Activated T-cell treated with anti-CD3 and anti-CD28 coated beads for 1 hour (primary cell): ENCODE results near the gene SPATS1.
"Not testable (repeated sequence)": the region's sequence is repeated elsewhere in the genome, so short reads cannot be mapped to it uniquely, and the experiment has no call there.

Source experiments
- DNase-seq: peaks from one replicate; pipeline ENCODE4 v3.0.0-alpha.2; 2020; ENCODE audit warnings: low read depth

SPATS1 gene

DNA sequence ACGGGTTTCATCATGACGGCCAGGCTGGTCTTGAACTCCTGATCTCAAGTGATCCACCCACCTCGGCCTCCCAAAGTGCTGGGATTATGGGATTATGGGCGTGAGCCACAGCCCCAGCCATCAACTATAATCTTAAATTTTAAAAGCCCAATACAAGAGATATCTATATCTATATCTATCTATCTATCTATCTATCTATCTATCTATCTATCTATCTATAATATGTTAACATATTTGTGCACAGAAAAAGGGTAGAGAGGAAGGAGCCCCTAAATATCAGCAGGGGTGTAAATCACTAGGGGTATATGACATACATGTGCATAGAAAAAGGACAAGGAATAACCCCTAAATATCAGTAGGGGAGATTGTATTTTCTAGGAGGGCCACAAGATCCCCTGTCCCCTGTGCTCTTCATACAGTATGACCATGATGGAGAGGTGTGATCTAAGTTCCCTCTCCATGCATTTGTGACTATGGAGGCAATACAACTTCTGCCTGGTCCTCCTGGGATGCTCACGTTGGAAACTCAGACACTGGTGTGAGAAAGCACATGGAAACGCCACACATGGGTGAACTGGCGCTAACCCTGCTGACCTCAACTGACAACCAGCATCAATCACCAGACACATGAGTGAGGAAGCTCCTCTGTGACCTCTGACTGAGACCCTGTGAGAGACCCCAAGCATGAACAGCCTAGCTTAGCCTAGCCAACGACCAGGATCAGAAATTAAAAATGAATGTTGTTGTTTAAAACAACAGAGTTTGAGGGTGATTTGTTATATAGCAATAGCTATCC, 1.2 kb upstream of the SPATS1 start:
- DNase-seq, result no peak

DNA sequence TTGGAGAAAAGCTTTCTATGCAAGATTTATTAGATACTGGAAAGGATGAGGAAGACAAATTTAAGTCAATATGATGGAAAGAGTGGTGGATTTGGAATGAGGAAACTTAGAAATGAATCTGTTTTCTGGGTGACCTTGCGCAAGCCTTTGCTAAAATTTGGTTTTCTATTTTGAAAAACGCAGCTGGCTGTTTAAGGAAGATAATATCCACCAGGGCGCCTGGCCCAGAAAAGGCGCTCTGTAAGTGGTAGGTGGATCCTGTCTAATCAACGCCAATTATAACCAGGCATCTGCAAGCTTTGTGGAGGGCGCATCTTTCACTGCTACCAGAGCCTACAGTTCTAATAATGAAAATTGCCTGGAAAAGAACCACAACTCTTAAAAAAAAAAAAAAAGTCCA, 398 bp upstream of the SPATS1 start:
- DNase-seq, result no peak

DNA sequence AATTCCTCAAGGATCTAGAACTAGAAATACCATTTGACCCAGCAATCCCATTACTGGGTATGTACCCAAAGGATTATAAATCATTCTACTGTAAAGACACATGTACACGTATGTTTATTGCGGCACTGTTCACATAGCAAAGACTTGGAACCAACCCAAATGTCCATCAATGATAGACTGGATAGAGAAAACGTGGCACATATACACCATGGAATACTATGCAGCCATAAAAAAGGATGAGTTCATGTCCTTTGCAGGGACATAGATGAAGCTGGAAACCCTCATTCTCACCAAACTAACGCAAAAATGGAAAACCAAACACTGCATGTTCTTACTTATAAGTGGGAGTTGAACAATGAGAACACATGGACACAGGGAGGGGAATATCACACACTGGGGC, 4.4 kb downstream of the SPATS1 start:
- DNase-seq, result not testable (repeated sequence)

DNA sequence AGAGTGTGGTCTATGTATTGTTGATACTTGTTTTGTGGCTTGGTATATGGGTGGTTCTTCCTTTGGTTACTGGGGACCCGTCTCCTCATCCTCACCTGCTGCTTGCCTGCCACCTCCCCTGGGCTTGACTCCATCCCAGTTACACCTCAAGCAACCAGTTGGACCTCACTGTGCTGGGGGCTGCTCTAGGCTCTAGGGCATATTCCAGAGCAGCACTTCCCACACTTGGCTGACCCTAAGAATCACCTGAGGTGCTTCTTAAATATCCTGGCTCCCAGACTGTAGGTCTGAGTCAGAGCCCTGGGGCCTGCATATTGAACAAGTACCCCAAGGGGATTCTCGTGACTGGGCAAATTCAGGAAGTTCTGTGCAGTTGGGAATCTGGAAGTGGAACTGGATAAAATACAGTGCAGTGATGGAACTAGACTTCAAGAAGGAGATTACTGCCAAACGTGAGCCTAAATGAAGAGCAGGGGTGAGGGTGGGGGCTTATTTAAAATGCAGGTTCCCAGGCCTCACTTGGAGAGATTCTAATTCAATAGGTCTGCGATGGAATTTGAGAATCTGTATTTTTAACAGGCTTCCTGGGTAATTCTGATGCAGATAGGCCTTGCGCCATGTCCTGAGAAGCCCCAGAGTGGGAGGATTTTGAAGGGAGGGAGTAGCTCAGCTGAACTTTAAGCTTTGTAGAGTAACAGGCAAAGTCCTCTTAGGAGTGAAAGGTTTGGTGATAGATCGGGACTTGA, 7.6 kb downstream of the SPATS1 start:
- DNase-seq, result no peak

DNA sequence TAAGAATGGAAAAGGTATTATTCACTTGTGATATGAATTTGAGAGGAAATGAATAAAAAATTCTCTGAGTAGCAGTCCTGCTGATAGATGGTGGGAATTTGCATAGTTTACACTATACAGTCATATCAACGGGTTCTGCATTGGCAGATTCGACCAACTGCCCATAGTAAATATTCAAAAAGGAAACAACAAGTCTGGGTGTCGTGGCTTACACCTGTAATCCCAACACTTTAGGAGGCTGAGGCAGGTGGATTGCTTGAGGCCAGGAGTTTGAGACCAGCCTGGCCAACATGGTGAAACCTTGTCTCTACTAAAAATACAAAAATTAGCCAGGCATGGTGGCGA, 8.2 kb downstream of the SPATS1 start:
- DNase-seq, result not testable (repeated sequence)

DNA sequence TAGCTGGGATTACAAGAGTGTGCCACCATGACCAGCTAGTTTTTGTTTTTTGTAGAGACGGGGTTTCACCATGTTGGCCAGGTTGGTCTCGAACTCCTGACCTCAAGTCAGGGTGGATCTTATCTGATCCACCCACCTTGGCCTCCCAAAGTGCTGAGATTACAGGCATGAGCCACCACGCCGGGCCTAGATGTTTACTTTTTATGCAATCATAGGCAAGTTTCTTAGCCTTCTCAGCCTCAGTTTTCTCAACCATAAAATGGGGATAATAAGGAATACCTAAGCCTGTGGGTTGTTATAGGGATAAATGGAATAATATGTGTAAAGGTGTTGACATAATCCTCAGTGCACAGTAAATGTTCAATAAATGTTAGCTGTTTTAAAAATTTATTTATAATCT, 9.8 kb downstream of the SPATS1 start:
- no peak for DNase-seq

DNA sequence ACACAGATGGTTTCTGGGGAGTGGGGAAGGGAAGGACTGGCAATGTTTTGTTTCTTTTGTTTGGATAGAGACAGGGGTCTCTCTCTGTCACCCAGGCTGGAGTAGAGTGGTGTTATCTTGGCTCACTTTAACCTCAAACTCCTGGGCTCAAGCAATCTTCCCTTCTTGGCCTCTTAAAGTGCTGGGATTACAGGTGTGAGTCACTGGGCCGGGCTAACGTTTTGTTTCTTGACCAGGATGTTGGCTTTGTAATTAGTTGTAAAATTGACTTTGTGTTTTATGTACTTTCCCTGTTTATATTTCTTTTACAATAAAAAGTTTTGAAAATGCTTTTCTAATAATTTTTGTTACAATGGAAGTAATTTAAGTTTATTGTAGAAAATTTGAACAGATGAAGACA, 10.9 kb downstream of the SPATS1 start:
- no peak for DNase-seq

DNA sequence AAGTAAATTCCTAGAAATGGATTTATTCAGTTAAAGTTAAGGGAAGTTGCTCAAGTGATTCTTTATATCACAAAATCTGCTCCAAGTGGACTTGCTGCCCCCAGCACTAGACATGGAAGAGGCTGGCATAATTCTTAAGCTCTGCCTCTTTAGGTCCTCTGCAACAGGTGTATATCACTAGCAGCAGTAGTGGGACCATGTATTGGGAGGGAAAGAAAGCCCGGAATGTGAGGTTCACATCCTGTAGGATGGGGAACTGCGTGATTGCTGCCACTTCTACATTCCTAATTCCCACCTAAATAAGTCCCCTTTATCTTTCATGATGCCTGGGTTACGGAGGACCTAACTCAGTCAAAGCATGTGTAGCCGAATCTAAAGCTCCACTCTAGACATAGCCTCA, 13.2 kb downstream of the SPATS1 start:
- DNase-seq, result no peak

DNA sequence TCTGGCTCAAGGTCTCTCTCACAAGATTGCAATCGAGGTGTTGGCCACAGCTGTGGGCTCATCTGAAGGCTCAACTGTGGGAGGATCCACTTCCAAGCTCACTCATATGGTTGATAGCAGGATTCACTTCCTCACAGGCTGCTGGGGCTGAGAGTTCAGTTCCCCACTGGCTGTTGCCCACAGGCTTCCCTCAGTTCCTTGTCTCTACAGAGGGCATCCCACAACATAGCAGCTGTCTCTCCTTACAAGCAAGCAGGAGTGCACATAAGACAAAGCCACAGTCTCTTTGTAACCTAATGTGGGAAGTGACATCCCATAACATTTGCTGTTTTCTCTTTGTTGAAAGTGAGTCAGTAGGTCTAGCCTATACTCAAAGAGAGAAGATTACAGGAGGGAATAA, 14.0 kb downstream of the SPATS1 start:
- no peak for DNase-seq

DNA sequence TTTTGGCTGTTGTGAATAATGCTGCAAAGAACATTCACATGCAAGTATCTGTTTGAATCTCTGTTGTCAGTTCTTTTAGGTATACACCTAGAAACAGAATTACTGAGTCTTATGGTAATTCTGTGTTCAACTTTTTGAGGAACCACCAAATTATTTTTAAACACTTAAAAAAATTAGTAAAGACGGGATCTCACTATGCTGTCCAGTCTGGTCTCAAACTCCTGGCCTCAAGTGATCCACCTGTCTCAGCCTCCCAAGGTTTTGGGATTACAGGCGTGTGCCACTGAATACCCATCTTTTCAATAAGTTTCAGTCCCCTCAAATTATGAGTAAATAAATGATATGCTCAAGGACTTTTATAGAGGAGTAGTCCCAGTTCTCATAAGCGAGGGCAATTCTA, 17.5 kb downstream of the SPATS1 start:
- no peak for DNase-seq

DNA sequence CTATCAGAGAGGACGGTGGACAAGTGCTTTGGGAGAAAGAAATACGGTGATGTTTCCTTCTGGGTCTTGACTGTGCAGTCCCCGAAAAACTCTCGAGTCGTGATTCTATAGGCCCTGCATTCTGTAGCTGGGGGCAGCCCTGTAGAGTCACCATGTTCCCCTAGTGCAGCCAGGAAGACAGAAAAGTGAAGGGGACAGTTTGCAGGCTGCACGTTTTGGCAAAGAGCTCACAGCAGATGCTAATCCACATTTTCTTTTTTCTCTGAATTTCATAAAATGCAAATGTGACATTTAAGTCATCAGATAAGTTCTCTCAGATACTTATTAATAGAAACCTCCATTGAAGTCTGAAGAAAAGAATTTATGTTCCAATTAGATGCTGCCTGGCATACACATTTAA, 19.5 kb downstream of the SPATS1 start:
- DNase-seq, result no peak

DNA sequence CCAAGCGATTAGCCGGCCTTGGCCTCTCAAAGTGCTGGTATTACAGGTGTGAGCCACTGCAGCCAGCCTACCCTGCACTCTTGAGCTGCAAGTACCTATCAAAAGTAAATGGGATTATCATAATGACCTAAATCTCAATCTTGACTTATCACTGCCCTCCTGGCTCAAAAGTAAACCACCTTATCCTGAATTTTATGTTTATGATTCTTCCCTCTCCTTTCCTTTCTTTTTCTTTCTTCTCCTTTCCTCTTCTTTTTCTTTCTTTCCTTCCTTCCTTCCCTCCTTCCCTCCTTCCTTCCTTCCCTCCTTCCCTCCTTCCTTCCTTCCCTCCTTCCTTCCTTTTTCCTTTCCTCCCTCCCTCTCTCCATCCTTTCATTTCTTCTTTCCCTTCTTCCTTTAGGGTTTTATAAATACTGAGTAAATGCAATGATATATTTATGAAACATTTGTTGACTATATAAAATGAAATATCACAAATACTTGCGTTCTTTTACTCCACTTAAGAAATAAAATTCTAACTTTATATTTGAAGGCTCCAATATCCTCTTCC, 21.0 kb downstream of the SPATS1 start:
- DNase-seq, result no peak

DNA sequence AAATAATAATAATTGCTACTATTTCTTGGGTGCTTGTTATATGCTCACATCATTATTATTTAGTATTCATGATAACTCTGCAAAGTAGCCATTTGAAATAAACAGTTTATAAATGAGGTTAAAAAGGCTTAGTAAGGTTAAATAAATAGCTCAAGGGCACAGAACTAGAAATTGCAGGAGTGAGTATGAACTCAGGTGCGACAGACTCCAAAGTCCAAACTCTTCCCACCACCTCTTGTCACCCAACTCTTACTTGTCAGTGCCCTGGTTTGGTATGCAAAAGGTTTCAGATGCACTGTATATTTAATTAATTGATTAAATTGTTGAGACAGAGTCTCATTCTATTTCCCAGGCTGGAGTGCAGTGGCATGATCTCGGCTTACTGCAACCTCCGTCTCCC, 24.3 kb downstream of the SPATS1 start:
- DNase-seq, result no peak

DNA sequence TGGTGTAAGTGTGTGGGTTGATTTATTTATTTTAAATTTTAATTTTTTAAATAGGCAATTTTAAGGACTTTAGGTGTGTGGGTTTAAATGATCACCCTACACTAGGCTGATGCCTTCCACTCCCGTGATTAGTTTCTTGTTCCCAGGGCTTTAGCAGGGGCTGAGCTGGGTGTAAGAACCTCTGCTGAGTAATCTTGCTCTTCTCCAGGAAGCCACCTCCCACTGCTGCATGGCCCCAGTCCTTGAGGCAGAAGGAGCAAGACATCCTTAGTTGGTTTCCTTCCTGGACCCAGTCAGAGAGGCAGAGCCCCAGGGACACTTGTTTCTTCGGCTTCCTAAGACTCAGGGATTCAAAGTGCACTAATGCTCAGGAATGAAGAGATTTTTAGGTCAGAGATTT, 25.2 kb downstream of the SPATS1 start:
- no peak for DNase-seq

DNA sequence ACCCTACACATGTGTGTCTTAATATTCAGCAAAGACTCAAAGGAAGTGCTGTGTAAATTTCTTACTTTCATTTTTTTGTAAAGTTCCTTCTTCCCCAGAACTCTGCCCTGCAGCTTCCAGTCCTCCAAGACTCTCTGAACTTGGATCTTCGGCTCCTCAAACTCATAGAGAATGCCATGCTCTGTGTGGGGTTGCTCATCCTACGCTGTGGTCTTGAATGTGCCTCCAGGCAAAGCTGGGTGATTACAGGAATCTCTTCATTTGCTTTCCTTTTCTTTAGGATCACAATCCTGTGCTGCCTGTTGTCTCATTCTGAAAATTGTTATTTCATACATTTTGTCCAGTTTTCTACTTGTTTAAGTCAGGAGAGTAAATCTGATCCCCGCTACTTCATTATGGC, 30.6 kb downstream of the SPATS1 start:
- DNase-seq, result no peak

DNA sequence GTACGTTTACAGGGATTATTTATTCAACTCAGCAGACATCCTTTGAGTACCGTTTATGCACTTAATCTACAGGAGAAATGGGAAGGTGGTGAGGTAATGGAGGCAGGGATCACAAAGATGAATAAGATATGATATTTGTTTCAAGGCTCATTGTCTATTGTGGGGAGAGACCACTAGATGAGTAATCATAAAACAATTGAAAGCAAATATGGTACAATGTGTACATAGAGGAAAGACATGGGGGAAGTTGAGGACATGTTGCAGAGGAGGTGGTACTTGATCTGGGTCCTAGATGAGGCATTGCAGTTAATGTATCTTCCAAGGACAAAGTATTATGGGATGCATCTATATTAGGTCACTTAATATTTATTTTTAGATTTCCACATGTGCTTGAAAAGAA, 31.3 kb downstream of the SPATS1 start:
- no peak for DNase-seq

DNA sequence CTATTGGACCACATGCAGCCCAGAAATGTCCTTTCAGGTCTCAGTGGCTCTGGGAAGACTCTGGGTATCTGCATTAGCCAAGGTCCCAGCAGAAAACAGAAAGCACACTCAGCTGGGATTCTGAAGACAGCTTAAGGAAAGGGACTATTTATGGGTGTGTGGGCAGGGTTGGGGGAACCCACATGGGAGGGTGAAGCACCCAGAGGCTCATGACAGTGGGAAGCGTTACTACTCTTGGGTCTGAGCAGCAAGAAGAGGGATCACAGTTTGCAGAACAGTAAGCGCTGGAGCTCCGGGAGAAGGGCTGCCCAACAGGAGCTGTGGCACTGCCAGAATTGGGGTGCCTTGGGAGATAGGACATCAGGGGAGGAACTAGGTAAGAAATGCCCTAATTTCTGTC, 32.6 kb downstream of the SPATS1 start:
- no peak for DNase-seq

DNA sequence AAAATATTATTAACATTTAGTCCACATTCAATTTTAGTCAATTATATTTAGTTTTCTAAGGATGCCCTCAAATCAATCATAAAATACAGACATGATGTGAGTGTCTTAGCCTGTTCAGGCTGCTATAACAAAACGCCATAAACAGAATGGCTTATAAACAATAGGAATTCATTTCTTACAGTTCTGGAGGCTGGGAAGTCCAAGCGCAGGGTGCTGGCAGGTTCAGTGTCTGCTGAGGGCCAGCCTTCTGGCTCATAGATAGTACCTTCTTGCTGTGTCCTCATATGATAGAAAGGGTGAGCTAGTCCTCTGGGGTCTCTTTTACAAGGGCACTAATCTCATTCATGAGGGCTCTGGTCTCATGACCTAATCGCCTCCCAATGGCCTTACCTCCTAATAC, 35.0 kb downstream of the SPATS1 start:
- no peak for DNase-seq

DNA sequence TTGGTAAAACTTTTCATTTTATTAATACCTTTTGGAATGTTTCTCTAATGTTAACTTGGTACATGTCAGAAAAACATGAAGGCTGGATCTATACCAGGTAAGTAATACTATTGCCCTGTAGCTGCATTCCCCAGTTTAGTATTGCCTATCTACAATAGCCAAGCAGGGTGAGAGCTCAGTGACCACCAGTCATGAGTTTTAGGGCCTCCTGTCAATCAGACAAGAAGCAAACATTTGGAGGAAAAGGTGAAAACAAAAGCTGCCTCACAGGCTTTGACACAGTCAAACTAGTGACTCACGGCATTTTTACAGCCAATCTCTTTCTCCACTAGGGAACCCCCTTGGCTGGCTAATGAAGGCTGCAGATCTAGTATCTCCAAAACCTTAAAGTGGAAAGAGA, 35.5 kb downstream of the SPATS1 start:
- no peak for DNase-seq

DNA sequence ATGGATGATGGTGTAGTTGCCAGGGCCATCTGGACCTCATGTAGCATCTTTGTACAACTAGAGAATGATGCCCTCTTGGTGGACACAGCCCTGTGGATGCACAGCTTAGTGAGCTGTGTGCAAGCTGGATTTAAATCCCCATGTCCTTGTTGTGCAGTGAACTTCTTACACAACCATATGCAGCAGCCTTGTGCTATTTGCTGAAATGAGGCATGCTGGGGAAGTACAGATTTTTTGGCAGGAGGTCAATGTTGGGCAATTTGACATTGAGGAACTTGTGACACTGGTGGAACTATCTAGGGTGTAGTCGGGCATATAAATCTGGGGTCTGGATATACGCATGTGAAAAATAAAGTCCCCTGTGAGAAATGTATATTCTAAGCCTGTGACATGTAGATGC, 39.3 kb downstream of the SPATS1 start:
- DNase-seq, result no peak

DNA sequence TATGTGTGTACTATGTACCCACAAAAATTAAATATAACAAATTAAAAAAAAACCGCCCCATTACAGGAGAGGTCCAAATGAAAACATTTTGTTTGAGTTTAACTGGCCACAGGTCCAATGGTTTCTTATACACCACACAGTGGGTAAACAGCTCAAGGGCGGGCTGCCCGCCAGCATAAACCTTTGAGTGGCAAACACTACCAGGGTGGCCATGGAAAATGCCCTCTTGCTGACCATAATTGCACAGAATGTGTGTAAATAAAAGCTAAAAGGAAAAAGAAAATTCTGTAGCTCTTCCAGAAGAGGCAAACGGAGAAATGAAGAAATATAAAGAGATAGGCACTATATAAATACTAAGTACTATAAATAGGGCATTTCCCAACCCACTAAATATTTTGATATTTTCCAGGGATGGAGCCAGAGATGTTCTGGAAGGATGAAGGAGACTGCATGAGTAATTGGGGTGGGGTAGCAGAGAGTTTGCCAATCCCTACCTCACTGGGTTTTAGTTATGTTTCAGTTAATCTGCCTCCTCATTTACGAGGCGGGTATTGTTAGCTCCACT, 44.0 kb downstream of the SPATS1 start:
- no peak for DNase-seq

DNA sequence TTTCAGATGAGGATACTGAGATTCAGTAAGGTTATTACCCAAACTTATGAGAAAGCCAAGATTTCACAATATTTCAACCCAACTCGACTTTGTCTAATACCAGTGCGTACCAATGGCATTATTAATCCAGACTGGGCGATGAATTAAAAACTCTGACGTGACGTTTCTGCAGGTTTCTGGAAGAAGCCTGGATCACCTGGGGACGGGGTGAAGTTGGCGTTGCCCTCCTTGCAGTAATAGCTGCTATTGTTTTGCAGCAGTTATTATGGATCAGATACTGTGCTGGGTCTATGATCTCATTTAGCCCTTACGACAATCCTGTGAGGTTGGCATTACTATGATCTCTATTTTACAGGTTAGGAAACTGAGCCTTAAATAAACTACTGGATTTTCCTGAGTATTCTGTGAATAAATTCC, 44.5 kb downstream of the SPATS1 start:
- no peak for DNase-seq
